GM19043 (cell line): Measurements from ENCODE around the gene AIFM1.
"Not testable (repeated sequence)": the region's sequence is repeated elsewhere in the genome, so short reads cannot be mapped to it uniquely, and the experiment has no call there.

Experiments used
- ATAC-seq: cut with Tn5 transposase; IDR thresholded peaks from one replicate; pipeline ENCODE4 v1.9.1; 2021; ENCODE audit warnings: low read depth; ENCODE audit not compliant: unreplicated experiment

Gene AIFM1

GRCh38 chrX:130120746-130121504 is 44.7 kb downstream of the AIFM1 start:
- peak; percentile 69 for ATAC-seq

- peak; percentile 40 for ATAC-seq
Measured at GRCh38 chrX:130120321-130120731, 45.3 kb downstream of the AIFM1 start.

- no peak for ATAC-seq
Measured at GRCh38 chrX:130119312-130119898, 46.2 kb downstream of the AIFM1 start.

- ATAC-seq: no peak
Measured at GRCh38 chrX:130118441-130119311, 47.0 kb downstream of the AIFM1 start.

GRCh38 chrX:130117166-130117565 is 48.5 kb downstream of the AIFM1 start:
- no peak for ATAC-seq

GRCh38 chrX:130115119-130115885 is 50.3 kb downstream of the AIFM1 start:
- not testable (repeated sequence) for ATAC-seq

GRCh38 chrX:130114141-130114588 is 51.5 kb downstream of the AIFM1 start:
- ATAC-seq: no peak

GRCh38 chrX:130111220-130112154 is 54.2 kb downstream of the AIFM1 start:
- ATAC-seq: no peak

GRCh38 chrX:130110379-130111219 is 55.0 kb downstream of the AIFM1 start, which contains the start of gene ELF4:
Gene ELF4 (minus strand): TSS chrX:130110497. CDS start chrX:130081330, 29,167 bp downstream.
- ATAC-seq: no peak

- ATAC-seq: no peak
Measured at GRCh38 chrX:130109429-130110378, 55.9 kb downstream of the AIFM1 start.

GRCh38 chrX:130108647-130109428 is 56.8 kb downstream of the AIFM1 start:
- peak; percentile 70 for ATAC-seq

GRCh38 chrX:130106071-130106470 is 59.6 kb downstream of the AIFM1 start:
- ATAC-seq: no peak

GRCh38 chrX:130105244-130105643 is 60.4 kb downstream of the AIFM1 start:
- ATAC-seq: no peak

GRCh38 chrX:130103605-130104004 is 62.0 kb downstream of the AIFM1 start:
- ATAC-seq: no peak

- ATAC-seq: no peak
Measured at GRCh38 chrX:130100180-130100579, 65.5 kb downstream of the AIFM1 start.

GRCh38 chrX:130098210-130098552 is 67.5 kb downstream of the AIFM1 start:
- no peak for ATAC-seq
